Fibroblast of skin of left biceps (primary cell): ENCODE measurements around the gene RNF115.
"Not testable (repeated sequence)": the region's sequence is repeated elsewhere in the genome, so short reads cannot be mapped to it uniquely, and the experiment has no call there.

Experiments
- DNase-seq, 2 experiments: peaks; one replicate each; pipeline ENCODE4 v3.0.0-alpha.2; 2013; ENCODE audit warnings: low read depth in 2 of 2

RNF115 gene

GRCh38 chr1:145777357-145778145 is 46.3 kb downstream of the RNF115 start:
- no peak for DNase-seq

- DNase-seq = no peak
Measured at GRCh38 chr1:145773423-145773822, 50.5 kb downstream of the RNF115 start.

- DNase-seq = no peak
Measured at GRCh38 chr1:145771056-145771455, 52.8 kb downstream of the RNF115 start.

GRCh38 chr1:145768004-145768403 is 55.9 kb downstream of the RNF115 start:
- DNase-seq = not testable (repeated sequence)

- DNase-seq = not testable (repeated sequence)
Measured at GRCh38 chr1:145766926-145767325, 57.0 kb downstream of the RNF115 start.

- not testable (repeated sequence) for DNase-seq
Measured at GRCh38 chr1:145765585-145766360, 58.1 kb downstream of the RNF115 start.

- not testable (repeated sequence) for DNase-seq
Measured at GRCh38 chr1:145765127-145765526, 58.8 kb downstream of the RNF115 start.

GRCh38 chr1:145764231-145764940 is 59.5 kb downstream of the RNF115 start:
- DNase-seq = not testable (repeated sequence)

- not testable (repeated sequence) for DNase-seq
Measured at GRCh38 chr1:145762001-145762400, 61.9 kb downstream of the RNF115 start.

GRCh38 chr1:145761498-145761897 is 62.4 kb downstream of the RNF115 start:
- DNase-seq = not testable (repeated sequence)

GRCh38 chr1:145760395-145760949 is 63.4 kb downstream of the RNF115 start:
- not testable (repeated sequence) for DNase-seq

- no peak for DNase-seq
Measured at GRCh38 chr1:145759721-145760120, 64.2 kb downstream of the RNF115 start.

GRCh38 chr1:145758575-145758974 is 65.3 kb downstream of the RNF115 start:
- DNase-seq = no peak

GRCh38 chr1:145758116-145758515 is 65.8 kb downstream of the RNF115 start:
- DNase-seq = no peak

GRCh38 chr1:145757420-145757819 is 66.5 kb downstream of the RNF115 start:
- no peak for DNase-seq

GRCh38 chr1:145751491-145752037 is 72.3 kb downstream of the RNF115 start:
- DNase-seq = peak; percentile 91 to 93

GRCh38 chr1:145750426-145750825 is 73.5 kb downstream of the RNF115 start:
- DNase-seq = no peak

- DNase-seq = no peak
Measured at GRCh38 chr1:145747398-145748247, 76.3 kb downstream of the RNF115 start.

- peak in 1 of 2 experiments; percentile 11 for DNase-seq
Measured at GRCh38 chr1:145740269-145740668, 83.6 kb downstream of the RNF115 start.

- no peak for DNase-seq
Measured at GRCh38 chr1:145736191-145736590, 87.7 kb downstream of the RNF115 start.

- no peak for DNase-seq
Measured at GRCh38 chr1:145730900-145731299, 93.0 kb downstream of the RNF115 start.
